ENCODE measurements around the gene GJC2. TPM values are rescaled to one million over a fixed set of nuclear protein-coding genes. Genes with fewer than 3 reads are reported as not detected.

GJC2 gene
- 2.4 and 3.0 TPM in 2 replicates for total RNA-seq

DNA sequence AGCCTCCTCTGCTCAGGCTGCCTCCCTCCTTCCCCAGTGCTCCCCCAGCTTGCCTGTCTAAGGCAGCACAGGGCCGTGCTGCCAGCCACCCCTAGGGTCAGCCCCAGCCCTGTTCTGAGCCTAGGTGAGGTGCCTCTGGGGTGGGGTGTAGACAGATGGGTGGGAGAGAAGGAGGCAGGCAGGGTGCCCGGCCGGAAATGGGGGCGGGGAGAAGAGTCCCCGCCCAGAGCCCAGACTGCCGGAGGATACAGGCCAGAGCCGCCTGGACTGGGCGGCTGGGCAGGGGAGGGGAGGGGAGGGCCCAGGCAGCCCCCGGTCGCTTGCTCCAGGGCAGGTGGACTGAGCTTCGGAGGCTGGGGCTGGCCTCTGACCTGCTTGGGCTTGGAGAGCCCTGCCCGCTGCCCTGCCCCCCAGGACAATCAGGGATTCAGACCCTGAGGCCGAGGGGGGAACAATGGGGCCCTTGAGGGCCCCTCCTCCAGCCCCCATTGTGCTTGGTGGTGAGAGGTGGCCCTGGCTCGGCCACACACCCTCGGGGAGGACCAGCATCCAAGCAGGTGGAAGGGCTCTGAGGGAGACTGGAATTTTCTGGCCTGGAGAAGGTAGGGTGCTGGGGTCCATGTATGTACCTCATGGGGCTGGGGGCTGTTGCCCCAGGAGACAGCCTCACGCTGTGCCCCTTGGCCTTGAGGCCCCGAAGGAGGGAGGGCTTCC lies at the start of gene GJC2:
Gene GJC2 (plus strand): TSS at position 525 of the 714 bp plus-strand sequence. CDS start 7,829 bp downstream, outside the sequence.

DNA sequence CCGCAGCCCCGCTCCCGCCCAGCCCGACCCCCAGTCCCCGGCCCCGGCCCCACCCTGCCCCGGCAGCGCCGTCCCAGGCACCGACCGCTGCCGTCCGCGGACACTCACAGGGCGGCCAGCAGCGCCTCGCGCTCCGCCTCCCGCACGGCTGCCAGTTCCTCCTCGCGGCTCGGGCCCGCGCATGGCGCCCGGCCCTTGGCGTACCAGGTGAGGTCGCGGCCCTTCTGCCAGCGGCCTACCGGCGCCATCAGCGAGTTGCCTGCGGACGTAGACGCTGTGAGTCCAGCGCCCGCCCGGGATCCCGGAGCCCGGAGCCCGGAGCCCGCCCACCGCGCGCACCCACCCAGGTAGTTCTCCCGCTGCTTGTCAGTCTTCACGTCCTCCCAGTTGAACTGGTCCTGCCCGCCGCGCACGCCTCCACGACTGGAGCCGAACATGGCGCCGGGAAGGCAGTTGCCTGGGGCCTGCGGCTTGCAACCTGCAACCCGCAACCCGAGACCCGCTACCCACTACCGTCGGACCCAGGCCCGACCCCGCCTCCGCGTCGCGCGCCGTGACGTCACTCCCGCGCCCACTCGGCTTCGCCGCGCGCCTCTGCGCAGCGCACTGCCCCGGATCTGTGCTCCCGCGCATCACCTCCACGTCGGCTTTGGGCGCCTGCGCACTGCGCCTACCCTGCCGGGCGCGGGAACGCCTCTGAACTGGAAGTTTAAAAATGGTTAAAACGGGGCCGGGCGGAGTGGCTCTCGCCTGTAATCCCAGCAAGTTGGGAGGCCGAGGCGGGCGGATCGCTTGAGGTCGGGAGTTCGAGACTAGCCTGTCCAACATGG lies 46.7 kb upstream of the GJC2 start, which contains the start of gene C1orf35:
Gene C1orf35 (minus strand): TSS at position 535 of the 830 bp plus-strand sequence. CDS start 98 bp downstream, at position 437.

DNA sequence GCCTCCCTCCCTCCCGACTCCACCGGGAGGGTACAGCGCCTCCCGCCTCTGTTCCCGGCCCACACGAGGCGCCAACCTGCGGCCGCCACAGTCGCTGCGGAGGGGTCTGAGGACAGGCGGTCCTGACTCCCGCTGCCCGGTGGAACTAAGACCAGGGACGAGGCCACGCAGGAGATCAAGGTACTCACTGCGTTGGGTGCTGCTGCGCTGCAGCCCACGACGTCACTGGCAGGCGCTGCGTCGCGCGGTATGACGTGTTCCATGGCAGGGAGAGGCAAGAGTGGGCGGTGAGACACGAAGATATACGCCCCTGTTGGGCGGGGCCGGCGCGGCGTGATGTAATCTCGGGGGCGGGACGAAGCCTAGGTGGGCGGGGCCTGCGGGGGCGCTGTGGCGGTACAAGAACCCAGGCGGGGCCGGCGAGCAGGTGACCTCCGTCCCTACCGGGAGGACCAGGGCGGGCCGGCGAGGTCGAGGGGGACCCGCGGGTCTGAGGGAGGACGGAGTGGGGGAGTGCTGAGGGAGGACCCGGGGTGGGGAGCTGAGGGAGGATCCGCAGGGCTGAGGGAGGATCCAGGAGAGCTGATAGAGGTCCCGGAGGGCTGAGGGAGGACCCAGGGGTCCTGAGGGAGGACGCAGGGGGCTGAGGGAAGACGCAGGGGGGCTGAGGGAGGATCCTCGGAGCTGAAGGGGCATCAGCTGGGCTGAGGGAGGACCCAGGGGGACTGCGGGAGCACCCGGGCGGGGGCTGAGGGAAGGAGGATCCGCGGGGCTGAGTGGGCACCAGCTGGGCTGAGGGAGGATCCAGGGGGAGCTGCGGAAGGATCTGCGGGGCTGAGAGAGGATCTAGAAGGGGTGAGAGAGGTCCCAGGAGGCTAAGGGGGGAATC lies 40.4 kb upstream of the GJC2 start, which contains the start of gene MRPL55:
Gene MRPL55 (minus strand): TSS at position 227 of the 889 bp plus-strand sequence. CDS start 1,039 bp downstream, outside the sequence.

GRCh38 chr1:228139931-228140723 lies 9.6 kb upstream of the GJC2 start, which contains the start of gene GUK1:
GUK1 (plus strand) TSS chr1:228140279; CDS start chr1:228140303, 24 bp downstream.

GRCh38 chr1:228165372-228166169 lies 15.8 kb downstream of the GJC2 start, which contains the start of gene IBA57:
IBA57 (plus strand) TSS chr1:228165804; CDS start chr1:228165817, 13 bp downstream.

DNA sequence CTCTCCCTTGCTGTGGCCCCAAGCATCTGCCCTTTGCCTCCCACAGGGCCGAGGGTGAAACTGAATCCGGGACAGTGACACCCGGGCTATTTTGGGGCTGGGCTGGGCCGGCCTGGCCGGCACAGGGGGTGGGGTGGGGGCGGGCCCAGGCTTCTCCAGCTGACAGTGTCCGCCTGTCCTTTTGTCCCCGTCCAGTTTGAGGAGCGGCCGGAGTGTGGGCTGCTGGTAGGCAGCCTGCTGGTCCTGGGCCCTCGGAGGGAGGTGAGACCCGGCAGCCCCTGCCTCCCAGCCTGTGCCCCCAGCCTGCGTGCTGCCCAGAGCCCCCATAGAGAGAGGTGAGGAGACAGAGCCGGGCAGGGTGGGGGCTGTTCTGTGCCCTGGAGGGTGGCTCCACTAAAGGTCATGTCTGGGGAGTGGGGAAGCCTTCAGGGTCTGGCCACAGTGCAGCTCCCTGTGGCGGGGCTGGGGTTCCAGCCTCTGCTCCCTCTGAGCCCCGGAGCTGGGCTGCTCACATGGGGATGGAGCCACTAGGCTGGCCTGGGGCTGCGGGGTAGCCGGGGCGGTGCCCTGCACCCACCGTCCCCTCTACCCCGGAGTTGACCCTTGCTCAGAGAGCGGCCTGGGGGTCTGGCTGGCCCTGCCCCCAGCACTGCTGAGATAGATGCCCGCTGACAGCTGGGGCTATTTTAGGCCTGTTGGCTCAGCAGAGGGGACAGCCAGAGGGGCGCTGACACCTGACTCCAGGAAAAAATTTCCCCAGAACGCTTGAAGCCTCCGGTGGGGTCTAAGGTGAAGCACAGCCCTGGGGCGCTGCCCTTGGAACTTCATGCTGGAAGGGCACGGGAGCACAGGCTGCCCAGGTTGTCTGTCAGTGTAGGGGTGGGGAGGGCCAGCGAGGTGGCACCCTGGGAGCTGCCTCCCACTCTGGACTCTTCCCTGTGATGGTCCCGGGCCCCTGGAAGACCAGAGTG lies 58.4 kb downstream of the GJC2 start, which contains the start of gene OBSCN:
Gene OBSCN (plus strand): TSS at position 194 of the 971 bp plus-strand sequence. CDS start 3,740 bp downstream, outside the sequence.

Small RNA genes lying within 50 kb of the gene (small RNA-seq; reads per million reads assigned to genes)
- not detected for gene AL359510.1 (ENCODE audit: low replicate concordance)

Other genes starting within 250 kb of the GJC2 start
- 0.14 and 0.66 TPM in 2 replicates for gene WNT9A, start 202.0 kb upstream of the GJC2 start, total RNA-seq
- gene WNT3A, start 142.9 kb upstream of the GJC2 start, total RNA-seq, result not detected in 2 replicates
- gene ARF1, start 67.2 kb upstream of the GJC2 start, total RNA-seq, result 477 and 567 TPM in 2 replicates
- 6.4 and 7.7 TPM in 2 replicates for gene C1orf35, start 46.6 kb upstream of the GJC2 start, total RNA-seq
- gene MRPL55, start 40.6 kb upstream of the GJC2 start, total RNA-seq, result 40.3 and 48.5 TPM in 2 replicates
- 315 and 320 TPM in 2 replicates for gene GUK1, start 9.7 kb upstream of the GJC2 start, total RNA-seq
- 6.8 and 7.9 TPM in 2 replicates for gene IBA57, start 15.9 kb downstream of the GJC2 start, total RNA-seq
- 6.2 and 14.7 TPM in 2 replicates for gene OBSCN, start 58.1 kb downstream of the GJC2 start, total RNA-seq

Data from placental pericyte (primary cell).